HG02840 (cell line): ENCODE measurements around the gene ADAM33.

ENCODE experiments used
- ATAC-seq: cut with Tn5 transposase; IDR thresholded peaks from one replicate; pipeline ENCODE4 v1.9.1; 2021; ENCODE audit warnings: mild to moderate bottlenecking, moderate library complexity, moderate number of reproducible peaks; ENCODE audit not compliant: unreplicated experiment, low FRiP score

The ADAM33 gene, protein sequence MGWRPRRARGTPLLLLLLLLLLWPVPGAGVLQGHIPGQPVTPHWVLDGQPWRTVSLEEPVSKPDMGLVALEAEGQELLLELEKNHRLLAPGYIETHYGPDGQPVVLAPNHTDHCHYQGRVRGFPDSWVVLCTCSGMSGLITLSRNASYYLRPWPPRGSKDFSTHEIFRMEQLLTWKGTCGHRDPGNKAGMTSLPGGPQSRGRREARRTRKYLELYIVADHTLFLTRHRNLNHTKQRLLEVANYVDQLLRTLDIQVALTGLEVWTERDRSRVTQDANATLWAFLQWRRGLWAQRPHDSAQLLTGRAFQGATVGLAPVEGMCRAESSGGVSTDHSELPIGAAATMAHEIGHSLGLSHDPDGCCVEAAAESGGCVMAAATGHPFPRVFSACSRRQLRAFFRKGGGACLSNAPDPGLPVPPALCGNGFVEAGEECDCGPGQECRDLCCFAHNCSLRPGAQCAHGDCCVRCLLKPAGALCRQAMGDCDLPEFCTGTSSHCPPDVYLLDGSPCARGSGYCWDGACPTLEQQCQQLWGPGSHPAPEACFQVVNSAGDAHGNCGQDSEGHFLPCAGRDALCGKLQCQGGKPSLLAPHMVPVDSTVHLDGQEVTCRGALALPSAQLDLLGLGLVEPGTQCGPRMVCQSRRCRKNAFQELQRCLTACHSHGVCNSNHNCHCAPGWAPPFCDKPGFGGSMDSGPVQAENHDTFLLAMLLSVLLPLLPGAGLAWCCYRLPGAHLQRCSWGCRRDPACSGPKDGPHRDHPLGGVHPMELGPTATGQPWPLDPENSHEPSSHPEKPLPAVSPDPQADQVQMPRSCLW

DNA sequence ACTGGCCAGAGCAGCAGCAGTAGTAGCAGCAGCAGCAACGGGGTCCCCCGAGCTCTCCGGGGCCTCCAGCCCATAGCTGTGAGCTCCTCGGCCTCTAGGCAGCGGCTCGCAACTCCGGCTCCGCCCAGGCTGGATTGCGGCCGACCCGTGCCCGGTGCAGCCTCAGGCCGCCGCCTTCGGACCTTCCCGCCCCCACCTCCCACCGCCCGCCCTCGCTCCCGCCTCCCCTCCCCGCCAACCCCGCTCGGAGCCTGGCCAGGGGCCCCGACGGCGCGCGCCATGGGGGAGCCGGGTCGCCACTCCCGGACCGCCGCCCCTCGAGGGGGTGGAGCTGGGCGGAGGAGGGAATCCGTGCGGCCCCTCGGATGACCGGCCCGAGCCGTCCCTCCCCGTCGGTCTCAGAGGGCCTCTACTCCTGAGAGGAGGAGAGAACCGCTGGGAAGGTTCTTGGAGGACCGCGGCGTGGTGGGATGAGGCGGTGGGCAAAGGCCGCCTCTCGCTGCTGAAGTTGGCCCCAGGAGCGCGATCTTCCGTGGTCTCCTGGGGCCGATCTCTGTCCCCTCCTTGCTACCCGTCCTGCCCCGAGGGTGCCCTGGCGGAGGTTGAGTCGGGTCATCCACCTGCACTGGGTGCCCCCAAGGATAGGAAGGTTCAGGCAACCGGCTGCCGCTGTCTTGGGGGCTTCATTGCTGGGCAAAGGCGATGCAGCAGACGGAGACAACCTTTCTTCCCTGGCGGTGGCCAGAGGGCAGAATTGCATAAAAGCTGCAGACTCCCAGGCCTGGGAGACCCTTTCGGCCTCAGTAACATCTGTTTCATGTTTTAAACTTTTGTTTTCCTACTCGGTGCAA is at the start of gene ADAM33:
Gene ADAM33, minus strand, starts transcription at position 80 of the 851 bp plus-strand sequence. Its CDS starts 6 bp downstream, at position 74.
- no peak for ATAC-seq

DNA sequence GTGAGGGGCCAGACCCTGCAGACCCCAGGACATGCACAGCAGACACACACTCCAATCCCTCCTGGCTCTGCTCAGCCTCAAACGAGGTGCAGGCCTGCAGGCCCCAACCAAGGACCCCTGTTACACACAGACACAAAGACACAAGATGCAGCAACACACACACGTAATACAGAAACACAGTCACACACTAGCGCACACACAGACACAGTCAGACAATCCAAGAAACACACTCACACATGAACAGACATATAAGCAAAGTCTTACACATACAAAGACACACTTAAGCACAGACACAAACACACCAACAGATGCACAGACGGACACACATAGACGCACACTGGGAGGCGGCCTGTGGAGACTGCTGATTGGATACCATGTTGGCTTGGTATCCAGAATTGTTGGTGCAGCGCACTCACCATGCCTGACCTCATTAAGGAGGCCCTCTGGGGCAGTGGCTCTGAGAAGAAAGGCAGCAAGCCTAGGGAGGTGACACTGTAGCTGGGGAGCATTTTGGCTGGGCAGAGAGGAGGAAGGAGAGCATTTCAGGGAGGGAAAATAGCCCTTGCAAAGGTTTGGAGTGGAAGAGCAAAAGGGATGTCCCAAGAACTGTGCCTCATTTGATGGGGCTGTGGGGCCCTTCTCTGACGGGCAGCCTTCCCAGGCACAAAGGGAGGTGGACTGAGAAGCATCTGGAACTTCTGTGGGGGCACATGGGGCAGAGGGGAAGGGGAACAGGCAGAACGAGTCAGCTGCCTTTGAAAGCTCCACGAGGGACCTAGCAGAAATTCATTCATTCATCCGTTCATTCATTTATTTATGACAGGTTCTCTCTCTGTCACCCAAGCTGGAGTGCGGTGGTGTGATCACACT is 49.2 kb upstream of the ADAM33 start:
- ATAC-seq, result no peak

DNA sequence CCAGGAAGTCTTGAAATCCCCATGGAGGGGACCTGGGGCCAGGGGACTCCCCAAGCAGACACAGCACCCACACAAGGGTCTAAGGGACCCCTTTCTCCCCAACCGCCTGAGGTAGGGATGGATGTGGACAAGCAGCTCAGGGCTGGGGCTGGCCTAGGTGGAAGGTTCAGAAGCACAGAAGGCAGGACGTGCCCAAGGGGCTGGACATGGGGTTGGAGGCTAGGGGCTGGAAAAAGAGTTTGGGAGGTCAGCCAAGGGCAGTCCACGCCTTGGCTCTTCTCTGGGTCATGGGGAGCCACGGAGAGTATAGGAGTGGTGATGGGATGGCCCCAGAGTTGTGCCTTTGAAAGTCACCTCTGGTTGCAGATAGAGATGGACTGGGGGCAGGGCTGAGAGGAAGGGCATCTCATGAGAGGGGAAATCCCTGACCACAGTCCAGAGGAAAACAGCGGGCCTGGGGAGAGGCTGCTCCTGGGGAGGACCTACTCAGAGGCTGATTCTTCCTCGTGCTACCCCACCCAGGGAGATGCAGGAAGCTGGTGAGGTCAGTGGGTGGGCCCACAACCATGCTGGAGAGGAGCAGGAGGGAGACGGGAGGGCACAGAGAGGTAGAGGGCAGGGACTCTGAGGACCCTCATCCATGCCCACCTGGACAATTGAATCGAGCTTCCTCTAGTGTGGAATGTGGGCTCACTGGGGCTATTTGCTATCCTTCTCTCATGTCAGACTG is 48.2 kb upstream of the ADAM33 start:
- no peak for ATAC-seq

DNA sequence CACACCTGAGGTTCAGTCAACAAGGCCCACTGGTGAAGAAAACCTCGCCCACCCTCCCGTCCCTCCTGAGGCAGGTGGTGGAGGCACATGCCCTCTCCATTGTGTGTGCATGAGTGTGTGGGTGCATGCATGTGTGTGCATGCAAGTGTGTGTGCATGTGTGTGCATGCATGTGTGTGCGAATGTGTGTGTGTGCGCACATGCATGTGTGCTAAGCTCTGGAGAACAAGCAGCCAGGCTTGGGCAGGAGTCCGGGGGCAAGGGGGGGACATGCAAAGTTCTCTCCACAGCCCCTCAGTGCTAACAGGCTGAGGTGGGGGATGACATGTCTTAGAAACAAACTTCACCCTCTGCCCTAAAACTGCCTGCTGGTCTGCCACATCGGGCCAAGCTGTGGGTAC is 47.6 kb upstream of the ADAM33 start:
- no peak for ATAC-seq

DNA sequence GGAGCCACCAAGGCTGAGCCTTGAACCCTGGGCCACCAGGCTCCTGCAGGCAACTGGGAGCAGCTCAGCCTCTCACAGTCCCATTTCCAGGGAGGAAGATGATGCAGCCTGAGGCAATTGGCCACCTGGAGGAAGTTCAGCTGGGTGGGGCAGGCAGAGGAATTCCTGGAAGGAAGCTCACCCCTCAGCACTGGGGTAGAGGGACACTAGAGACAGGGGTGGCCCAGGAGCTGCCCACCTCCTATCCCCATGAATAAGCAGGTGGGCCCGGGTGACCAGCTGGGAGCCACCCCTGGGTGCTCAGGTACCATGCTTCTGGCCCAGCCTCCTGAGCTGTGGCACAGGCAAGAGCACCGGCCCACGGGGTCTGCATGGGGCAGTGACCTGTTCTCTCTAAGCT is 47.1 kb upstream of the ADAM33 start:
- ATAC-seq, result no peak

DNA sequence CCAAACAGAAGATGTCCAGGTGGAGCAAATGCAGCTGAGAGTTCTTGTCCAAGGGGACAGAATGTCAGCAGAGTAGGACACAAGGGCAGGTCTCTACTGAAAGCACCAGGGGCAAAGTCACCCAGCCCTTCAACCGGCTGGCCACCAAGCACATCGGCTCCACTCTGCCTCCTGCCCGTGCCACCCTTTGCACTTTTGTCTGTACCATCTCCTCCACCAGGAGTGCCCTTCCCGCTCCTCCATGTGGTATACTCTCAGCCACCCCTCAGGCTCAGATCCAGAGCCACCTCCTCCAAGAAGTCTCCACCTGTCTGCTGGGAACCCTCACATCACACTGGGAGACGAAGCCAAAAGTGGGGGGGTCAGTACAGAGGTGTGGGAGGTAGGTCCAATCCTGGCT is 46.5 kb upstream of the ADAM33 start:
- no peak for ATAC-seq

DNA sequence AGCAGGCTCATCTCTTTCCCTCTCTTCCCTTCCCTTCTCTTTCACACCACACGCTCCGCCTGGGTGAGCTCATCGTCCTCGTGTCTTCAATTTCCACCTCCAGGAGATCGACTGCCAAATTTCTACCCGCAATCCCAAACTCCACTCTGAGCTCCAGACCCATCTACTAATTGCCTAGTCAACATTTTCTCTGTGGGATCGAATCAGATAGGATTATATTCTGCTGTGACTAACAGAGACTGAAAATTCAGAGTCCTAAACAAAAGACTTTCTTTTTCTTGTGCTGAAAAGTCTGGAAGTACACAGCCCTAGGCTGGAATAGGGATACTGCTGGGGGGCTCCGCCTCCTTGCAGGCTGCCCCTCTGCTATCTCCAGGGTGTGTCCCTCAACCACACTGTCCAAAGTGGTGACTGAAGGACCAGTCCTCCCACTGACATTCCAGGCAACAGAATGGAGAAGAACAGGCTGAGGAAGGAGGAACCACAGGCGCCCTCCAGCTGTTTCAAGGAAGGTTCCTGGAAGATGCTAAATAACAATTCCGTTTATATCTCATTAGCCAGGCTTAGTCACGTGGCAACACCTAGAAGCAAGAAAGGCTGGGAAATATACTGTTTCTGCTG is 45.7 kb upstream of the ADAM33 start:
- ATAC-seq, result no peak

DNA sequence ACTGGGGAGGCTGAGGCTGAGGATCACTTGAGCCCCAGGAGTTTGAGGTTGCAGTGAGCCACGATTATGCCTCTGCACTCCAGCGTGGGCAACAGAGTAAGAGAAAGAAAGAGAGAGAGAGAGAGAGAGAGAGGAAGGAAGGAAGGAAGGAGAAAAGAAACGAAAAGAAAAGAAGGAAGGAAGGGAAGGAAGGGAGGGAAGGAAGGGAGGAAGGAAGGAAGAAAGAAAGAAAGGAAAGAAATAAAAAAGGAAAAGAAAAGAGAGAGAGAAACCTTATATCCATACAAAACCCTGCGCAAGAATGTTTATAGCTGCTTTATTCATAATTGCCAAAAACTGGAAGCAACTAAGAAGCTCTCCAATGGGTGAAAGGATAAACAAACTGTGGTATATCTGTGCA is 42.5 kb upstream of the ADAM33 start:
- ATAC-seq, result no peak

DNA sequence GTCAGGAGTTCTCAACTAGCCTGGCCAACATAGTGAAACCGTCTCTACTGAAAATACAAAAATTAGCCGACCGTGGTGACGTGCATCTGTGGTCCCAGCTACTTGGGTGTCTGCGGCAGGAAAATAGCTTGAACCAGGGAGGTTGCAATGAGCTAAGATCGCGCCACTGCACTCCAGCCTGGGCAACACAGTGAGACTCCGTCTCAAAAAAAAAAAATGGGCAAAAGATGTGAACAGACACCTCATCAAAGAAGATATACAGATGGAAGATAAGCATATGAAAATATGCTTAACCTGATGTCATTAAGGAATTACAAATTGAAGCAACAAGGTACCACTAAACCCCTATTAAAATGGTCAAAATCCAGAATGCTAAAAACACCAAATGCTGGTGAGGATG is 41.5 kb upstream of the ADAM33 start:
- no peak for ATAC-seq

DNA sequence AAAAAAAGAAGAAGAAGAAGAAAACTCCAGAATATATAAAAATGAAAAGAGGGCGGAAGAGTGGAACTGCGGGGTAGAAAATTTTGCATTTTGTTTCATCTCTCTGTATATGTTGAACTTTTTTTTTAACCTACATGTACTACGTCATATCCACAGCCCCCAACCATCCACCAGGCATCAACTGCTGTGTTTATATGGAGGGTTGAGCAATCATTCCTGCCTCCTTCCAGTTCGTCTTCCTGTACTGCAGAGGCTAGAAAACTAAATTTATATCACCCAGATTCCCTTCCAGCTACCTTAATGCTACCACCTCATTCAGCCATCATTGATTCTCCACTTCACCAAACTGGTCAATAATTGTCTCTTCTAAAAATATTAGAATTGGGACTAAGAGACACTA is 40.1 kb upstream of the ADAM33 start:
- ATAC-seq, result no peak

DNA sequence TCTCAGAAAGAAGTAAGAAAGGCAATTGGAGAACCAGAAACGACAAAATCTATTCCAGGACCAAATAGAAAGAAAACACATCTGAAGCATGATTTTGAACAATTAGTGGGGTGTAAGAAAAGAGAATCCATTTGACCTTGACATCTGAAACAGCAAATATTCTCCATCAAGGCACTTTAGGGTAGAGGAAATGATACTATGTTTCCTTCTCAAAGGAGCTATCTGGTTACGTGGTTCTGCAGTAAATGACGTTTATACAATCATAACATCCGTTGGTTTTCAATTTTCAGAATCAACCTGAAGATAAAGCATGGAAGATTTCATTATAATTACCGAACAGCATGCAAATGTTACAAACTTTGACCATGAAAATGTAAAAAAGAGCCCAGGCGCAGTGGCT is 38.8 kb upstream of the ADAM33 start:
- no peak for ATAC-seq

DNA sequence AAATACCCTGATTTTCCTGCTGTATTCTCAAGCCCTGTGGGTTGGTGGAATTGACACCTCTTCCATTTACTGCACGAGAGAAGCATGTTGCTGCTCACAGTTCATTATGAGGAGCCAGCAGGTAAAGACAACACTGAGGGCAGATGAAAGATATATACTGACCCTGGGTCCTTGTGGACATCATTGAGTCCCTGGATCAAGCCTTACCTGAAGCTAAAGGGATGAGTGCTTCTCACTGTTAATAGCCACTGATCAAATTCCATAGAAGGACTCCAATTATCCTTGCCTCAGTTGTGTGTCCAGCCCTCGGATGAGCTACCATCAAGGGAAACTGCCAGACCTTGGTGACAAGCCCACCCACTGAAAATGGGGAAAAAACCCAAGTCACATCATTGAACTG is 38.3 kb upstream of the ADAM33 start:
- no peak for ATAC-seq

DNA sequence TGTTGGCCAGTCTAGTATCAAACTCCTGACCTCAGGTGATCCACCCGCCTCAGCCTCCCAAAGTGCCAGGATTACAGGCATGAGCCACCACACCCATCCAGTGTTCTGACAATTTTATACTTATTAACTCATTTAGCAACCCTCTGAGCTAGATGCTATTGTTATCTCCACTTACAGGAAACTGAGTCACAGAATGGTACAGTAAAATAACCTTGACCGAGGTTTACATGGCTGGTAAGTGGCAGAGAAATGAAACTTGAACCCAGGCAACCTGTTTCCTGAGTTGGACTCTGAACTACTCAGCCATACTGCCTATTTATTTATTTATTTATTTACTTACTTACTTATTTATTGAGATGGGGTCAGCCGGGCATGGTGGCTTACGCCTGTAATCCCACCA is 37.2 kb upstream of the ADAM33 start:
- ATAC-seq, result no peak

DNA sequence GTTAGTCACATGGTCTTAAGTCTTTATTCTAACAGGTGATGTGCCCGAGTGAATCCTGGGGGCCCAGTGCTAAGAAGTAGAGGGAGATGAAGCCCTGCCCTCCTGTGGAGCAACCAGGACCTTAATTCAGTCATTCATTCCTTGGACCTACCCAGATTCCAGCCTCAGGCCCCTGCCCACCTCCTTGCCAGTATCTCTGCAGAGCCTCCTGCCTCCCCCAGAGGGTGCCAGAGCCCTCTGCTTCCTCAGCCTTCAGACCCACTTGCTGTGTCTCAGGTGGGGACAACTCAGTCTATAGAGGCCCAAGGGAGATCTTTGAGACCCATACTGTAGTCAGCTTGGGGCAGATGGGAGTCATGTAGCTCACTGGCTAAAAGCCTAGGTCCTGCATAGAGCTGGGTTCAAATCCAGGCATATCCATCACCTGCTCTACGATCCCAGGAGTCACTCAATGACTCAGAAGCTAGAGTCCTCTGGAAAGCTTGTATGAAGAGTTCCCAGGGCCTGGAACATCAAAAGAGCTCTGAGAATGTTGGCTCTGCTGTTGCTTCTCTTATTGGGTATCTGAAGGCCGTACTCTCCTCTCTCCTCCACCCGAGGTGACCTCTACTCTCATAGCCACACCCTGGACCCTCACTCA is 34.5 kb upstream of the ADAM33 start:
- no peak for ATAC-seq

DNA sequence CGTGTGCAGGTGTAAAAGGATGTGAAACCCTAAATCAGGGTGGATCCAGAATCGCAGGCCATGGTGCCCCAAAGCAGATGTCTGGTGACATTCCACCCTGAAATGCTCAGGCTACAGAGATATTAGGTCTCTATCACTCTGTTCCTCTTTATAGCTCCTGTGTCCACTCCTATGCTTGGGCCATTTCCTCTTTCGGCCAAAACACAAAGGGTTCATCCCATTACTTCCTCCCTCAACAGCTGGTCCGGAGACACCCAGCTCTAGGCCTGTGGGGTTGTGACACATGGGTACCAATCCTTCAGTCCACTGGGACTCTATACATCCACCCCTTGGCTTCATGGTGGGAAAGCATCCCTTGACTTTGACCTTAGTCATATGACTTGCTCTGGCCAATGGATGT is 32.3 kb upstream of the ADAM33 start:
- no peak for ATAC-seq

DNA sequence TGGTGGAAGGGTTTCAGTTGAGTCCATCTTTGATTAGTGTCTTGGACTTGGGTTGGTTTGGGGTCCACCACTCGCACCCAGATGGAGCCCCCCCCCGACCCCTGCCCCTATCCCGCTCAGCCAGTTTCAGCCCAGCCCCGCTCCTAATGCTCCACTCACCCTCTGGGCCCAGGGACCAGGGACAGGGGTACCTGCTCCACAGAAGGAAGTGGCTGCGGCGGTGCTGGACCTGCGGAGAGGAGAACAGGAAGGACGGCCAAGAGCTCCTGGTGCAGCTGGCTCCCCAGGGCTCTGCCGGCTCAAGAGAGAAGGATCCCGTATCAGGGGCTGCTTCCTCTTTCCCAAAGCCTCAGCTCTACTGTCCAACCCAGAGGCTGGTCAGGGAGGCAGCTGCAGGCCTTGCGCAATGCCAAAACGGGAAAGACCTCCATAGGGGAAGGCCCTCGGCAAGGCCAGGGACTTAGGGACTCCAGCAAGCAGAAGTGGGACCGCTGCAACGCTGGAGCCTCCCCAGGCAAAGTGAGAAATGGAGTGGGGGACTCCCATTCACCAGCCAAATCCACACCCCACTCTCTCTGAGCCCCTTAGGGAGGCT is 30.6 kb upstream of the ADAM33 start, which contains the start of gene SIGLEC1:
Gene SIGLEC1, minus strand, starts transcription at position 322 of the 595 bp plus-strand sequence. CDS start 5,472 bp downstream, outside the sequence.
- no peak for ATAC-seq

DNA sequence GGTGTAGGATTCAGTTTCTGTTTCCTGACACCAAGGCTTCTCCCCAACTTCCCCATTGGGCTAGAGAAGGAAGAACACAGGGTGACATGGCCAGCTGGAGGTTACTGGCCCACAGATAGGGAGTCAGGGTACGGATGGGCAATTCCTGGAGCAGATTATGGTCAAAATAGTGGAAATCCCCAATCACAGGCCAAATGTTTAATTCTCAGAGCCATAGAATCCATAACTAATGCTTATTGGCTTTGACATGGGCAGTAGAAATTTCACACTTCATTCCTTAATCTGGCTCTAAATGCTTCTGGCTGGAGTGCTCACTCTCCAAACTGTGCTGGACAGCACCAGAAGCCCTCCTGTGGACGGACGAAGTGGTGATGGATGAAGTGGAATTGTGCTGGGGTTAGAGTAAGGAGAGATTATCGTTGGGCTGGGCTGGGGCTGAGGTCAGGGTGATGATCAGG is 29.7 kb upstream of the ADAM33 start:
- no peak for ATAC-seq
